ENCODE results near the gene MAPK11. TPM values are rescaled to one million over a fixed set of nuclear protein-coding genes. Genes with fewer than 3 reads are reported as not detected.

Gene MAPK11
- total and polyA plus RNA-seq, 9 of the 15 experiments (the other 6 are each of a cell fraction or from before 2014, with no cell fraction given), result 0.06 to 14.6 (median 5.3) TPM

DNA sequence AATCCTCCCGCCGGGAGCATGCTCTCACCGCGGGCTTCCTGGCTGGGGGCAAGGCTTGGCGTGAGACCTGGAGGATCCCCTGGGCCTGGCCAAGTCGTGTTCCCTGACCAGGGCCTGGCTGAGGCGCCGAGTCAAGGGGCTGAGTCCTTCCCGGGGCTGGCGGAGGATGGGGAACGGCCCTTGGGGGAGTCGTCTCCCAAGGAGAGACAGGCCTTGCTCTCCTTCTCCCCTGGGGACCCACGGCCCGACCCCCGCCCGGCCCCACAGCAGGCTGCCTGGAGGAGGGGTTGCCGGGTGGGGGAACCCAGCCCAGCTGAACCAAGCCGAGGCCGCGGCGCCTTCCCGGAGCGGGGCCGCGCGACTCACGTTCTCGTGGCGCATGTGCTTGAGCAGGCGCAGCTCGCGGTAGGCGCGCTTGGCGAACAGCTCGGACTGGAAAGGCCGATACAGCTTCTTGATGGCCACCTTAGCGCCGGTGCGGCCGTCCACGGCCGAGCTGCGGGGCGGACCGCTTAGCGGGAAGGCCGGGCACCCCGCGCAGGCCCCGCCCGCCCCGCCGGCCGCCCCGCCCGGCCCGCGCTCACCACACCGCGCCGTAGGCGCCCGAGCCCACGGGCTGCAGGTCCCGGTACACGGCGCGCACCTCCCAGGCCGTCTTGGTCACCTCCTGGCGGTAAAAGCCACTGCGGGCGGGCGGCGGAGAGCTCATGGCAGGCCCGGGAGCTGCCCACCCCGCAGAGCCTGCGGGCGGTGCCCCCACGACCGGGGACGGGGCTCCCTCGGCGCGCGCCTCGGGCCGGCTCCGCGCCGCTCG is 9.2 kb downstream of the MAPK11 start:
- BruUV-seq (replicated peaks), result TSS peak; percentile 36
- intact Hi-C loops (cut with micrococcal nuclease) (no loop called here), in situ Hi-C loops (cut with MboI) (no loop called here)
- peak overlapping the region; percentile 72 to 95 for H3K9ac ChIP-seq (ENCODE audit: insufficient read depth in 1 of 2, low read depth in 2 of 2, low read length in 2 of 2)
- H2AFZ ChIP-seq (ENCODE audit: low read depth, low read length), result 0 out of 2 replicates have a peak overlapping the region, but pooled peaks have one; percentile 72
- H3K4me1 ChIP-seq (replicated peaks in 1 of 2; ENCODE audit: control insufficient read depth in 2 of 2, insufficient read depth in 2 of 2, low read length in 2 of 2), result peaks cover 15 to 86% of the 10 kb centered on the region in 2 experiments; a peak in 4 of 5 replicates
- H3K27ac ChIP-seq (ENCODE audit: extremely low read depth, low read depth, low read length), result peak overlapping the region; percentile 76
- ChIA-PET CTCF (ENCODE audit: low intra/inter-chr PET ratio) (no interaction called here), POLR2A (interaction anchor here (1.2 kb wide), 1 partner anchor 46 kb away, joined by 3 read pairs; the partner anchor contains the start of gene PLXNB2)
- 3% methylated on average over 8 of the region's 92 CpGs for WGBS (ENCODE audit: insufficient coverage, low coverage, missing lambda C conversion rate)
- H3K4me2 ChIP-seq (ENCODE audit: insufficient read depth, low read length), result peak overlapping the region; percentile 79
- peaks cover 27% of the 10 kb centered on the region for H3K79me2 ChIP-seq (ENCODE audit: control insufficient read depth, insufficient read depth, low read length)
- ATAC-seq, result peak; percentile 61
- no peaks in the 10 kb centered on the region for H3K27me3 ChIP-seq (ENCODE audit: control insufficient read depth in 2 of 2, insufficient read depth in 2 of 2, low read length in 2 of 2)
- H3K36me3 ChIP-seq (ENCODE audit: control insufficient read depth, insufficient read depth, low read length), result peaks cover 33% of the 10 kb centered on the region; the same call in 1 of the 3 replicates
- H4K20me1 ChIP-seq (replicated peaks; ENCODE audit: control insufficient read depth, insufficient read depth, low read length), result no peaks in the 10 kb centered on the region
- H3K4me3 ChIP-seq, result peak overlapping the region; percentile 64
- DNase-seq (ENCODE audit: extremely low read depth in 1 of 4, low spot score in 3 of 4), result peak; percentile 57 to 69 (median 62)
- no peak for FAIRE-seq
- H3K9me1 ChIP-seq (ENCODE audit: control insufficient read depth, insufficient read depth, low read length), result no peaks in the 10 kb centered on the region
- no peaks in the 10 kb centered on the region for H3K9me3 ChIP-seq (replicated peaks; ENCODE audit: control insufficient read depth, insufficient read depth, low read depth, low read length)
- no peak for TF ChIP-seq RFX5 (IDR thresholded peaks at IDR 0.05; ENCODE audit: low read depth, low read length)
- TF ChIP-seq, protein P1, sequence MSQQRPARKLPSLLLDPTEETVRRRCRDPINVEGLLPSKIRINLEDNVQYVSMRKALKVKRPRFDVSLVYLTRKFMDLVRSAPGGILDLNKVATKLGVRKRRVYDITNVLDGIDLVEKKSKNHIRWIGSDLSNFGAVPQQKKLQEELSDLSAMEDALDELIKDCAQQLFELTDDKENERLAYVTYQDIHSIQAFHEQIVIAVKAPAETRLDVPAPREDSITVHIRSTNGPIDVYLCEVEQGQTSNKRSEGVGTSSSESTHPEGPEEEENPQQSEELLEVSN (IDR thresholded peaks at IDR 0.05; ENCODE audit: borderline replicate concordance in 1 of 2, extremely low read depth in 1 of 2, insufficient read depth in 1 of 2, insufficient read length in 1 of 2, low read depth in 1 of 2, low read length in 1 of 2, poor library complexity in 1 of 2, severe bottlenecking in 1 of 2), result peak; percentile 48 to 70
- TF ChIP-seq ILF3 (IDR thresholded peaks at IDR 0.05; ENCODE audit: borderline replicate concordance), result no peak
- TF ChIP-seq, protein P2, sequence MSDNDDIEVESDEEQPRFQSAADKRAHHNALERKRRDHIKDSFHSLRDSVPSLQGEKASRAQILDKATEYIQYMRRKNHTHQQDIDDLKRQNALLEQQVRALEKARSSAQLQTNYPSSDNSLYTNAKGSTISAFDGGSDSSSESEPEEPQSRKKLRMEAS (CRISPR knock-in tag; IDR thresholded peaks at IDR 0.05), result peak; percentile 72; the same call in 1 of the 2 replicates
- TF ChIP-seq, protein P3, sequence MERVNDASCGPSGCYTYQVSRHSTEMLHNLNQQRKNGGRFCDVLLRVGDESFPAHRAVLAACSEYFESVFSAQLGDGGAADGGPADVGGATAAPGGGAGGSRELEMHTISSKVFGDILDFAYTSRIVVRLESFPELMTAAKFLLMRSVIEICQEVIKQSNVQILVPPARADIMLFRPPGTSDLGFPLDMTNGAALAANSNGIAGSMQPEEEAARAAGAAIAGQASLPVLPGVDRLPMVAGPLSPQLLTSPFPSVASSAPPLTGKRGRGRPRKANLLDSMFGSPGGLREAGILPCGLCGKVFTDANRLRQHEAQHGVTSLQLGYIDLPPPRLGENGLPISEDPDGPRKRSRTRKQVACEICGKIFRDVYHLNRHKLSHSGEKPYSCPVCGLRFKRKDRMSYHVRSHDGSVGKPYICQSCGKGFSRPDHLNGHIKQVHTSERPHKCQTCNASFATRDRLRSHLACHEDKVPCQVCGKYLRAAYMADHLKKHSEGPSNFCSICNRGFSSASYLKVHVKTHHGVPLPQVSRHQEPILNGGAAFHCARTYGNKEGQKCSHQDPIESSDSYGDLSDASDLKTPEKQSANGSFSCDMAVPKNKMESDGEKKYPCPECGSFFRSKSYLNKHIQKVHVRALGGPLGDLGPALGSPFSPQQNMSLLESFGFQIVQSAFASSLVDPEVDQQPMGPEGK (CRISPR knock-in tag; IDR thresholded peaks at IDR 0.05; ENCODE audit: borderline replicate concordance), result no peak
- TF ChIP-seq ZKSCAN1 (IDR thresholded peaks at IDR 0.05; ENCODE audit: low read depth, low read length), result no peak
- no peak for TF ChIP-seq MXI1 (IDR thresholded peaks at IDR 0.05; ENCODE audit: low read depth, low read length)
- no peak for TF ChIP-seq KDM4B (IDR thresholded peaks at IDR 0.05; ENCODE audit: borderline replicate concordance in 2 of 2, low read depth in 1 of 2)
- TF ChIP-seq ZNF79 (CRISPR knock-in tag; IDR thresholded peaks at IDR 0.05; ENCODE audit: low read depth), result no peak
- no peak for TF ChIP-seq ZNF24 (IDR thresholded peaks at IDR 0.05)
- TF ChIP-seq, protein P4, sequence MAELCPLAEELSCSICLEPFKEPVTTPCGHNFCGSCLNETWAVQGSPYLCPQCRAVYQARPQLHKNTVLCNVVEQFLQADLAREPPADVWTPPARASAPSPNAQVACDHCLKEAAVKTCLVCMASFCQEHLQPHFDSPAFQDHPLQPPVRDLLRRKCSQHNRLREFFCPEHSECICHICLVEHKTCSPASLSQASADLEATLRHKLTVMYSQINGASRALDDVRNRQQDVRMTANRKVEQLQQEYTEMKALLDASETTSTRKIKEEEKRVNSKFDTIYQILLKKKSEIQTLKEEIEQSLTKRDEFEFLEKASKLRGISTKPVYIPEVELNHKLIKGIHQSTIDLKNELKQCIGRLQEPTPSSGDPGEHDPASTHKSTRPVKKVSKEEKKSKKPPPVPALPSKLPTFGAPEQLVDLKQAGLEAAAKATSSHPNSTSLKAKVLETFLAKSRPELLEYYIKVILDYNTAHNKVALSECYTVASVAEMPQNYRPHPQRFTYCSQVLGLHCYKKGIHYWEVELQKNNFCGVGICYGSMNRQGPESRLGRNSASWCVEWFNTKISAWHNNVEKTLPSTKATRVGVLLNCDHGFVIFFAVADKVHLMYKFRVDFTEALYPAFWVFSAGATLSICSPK (IDR thresholded peaks at IDR 0.05; ENCODE audit: borderline replicate concordance), result no peak
- TF ChIP-seq, protein P5, sequence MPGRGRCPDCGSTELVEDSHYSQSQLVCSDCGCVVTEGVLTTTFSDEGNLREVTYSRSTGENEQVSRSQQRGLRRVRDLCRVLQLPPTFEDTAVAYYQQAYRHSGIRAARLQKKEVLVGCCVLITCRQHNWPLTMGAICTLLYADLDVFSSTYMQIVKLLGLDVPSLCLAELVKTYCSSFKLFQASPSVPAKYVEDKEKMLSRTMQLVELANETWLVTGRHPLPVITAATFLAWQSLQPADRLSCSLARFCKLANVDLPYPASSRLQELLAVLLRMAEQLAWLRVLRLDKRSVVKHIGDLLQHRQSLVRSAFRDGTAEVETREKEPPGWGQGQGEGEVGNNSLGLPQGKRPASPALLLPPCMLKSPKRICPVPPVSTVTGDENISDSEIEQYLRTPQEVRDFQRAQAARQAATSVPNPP (IDR thresholded peaks at IDR 0.05; ENCODE audit: borderline replicate concordance, insufficient read depth, insufficient read length), result no peak
- no peak for TF ChIP-seq ZNF197 (CRISPR knock-in tag; IDR thresholded peaks at IDR 0.05; ENCODE audit: low read depth)

Data from K562 (cell line).